Dedifferentiated amniotic fluid mesenchymal stem cell (primary cell): Measurements from ENCODE around the gene CCBE1.
"Not testable (repeated sequence)": the region's sequence is repeated elsewhere in the genome, so short reads cannot be mapped to it uniquely, and the experiment has no call there.

ENCODE experiments used
- DNase-seq: peaks from one replicate; pipeline ENCODE4 v3.0.0-alpha.2; 2016; ENCODE audit errors: extremely low spot score

CCBE1 gene

GRCh38 chr18:59715966-59716369 is 18.7 kb upstream of the CCBE1 start:
- peak; percentile 84 for DNase-seq

DNA sequence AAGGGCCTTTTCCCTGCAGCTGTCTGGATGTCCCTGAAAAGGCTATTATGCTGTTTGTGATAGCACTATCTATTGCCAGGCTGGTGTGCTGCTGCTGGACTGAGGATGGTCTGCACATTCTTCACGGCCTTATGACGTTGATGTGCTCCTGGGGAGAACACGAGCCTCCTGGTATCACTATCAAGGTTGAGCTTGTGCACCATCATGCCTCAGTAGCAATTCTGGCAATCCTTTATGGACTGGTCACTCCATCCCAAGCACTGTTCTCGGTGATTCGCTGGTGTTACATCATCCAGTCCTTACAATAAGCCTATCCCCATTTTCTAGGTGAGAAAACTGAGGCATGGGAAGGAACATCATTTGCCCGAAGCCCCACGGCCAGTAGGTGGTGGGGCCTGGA is 18.2 kb upstream of the CCBE1 start:
- DNase-seq = no peak

DNA sequence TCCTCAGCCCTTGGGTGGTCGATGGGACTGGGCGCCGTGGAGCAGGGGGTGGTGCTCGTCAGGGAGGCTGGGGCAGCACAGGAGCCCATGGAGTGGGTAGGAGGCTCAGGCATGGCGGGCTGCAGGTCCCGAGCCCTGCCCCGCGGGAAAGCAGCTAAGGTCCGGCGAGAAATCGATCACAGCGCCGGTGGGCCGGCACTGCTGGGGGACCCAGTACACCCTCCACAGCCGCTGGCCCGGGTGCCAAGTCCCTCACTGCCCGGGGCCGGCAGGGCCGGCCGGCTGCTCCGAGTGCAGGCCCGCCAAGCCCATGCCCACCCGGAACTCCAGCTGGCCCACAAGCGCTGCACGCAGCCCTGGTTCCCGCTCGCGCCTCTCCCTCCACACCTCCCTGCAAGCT is 16.9 kb upstream of the CCBE1 start:
- DNase-seq = not testable (repeated sequence)

DNA sequence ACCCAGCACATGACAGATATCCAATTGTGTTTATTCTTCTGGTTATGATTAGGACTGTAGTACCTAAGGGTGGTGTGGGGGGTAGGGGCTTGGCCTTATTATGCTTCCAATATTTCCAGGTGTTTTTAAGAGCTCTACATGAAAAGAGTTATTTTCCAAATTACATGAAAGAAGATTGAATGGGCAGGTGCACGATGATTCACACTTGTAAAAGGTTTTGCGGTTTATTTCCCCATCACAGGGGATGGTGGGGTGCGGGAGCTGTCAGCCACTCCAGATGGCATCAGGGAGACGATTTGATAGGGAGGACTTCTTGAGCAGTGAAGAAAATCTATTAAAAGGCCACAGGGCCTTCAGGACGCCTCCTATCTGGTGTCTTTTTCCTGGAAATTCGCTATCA is 15.1 kb upstream of the CCBE1 start:
- DNase-seq = no peak

DNA sequence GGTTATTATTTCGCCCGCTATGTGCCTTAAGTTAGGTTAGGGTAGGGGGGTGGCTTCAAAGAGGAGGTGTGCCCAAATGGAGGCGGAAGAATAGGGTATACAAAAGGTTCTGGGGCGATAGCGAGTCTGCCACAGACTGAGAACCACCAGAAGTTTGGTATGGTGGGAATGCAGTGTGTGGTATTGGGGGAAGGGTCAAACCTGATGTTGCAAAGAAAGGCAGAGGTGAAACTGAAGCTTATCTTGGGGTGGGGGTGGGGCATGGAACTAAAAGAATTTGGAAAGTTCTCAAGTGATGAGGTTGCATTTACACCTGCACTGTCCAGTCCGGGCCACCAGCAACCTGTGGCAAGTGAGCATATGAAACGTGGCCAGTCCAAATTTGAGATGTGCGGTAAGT is 11.8 kb upstream of the CCBE1 start:
- no peak for DNase-seq

DNA sequence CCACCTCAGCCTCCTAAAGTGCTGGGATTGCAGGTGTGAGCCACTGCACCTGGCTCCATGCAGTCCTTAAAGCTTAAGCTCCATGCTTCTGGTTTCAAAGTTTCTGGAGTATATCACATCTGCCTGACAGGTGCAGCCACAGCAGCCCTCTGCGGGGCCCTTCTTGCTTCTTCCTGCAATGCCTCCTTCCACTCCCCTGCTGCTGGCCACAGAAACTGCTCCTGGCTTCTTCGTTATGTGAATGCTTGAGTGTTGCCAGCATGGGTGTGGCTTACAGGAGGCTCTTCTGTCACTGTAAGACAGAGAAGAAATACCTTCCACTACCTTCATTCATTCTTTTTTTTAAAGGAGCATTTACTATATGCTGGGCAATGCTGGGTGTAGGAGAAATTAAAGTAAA is 10.1 kb upstream of the CCBE1 start:
- no peak for DNase-seq

- no peak for DNase-seq
Observed at GRCh38 chr18:59706499-59706898, 9.3 kb upstream of the CCBE1 start.

- no peak for DNase-seq
Observed at GRCh38 chr18:59705145-59705544, 7.9 kb upstream of the CCBE1 start.

- DNase-seq = no peak
Observed at GRCh38 chr18:59704146-59704545, 6.9 kb upstream of the CCBE1 start.

DNA sequence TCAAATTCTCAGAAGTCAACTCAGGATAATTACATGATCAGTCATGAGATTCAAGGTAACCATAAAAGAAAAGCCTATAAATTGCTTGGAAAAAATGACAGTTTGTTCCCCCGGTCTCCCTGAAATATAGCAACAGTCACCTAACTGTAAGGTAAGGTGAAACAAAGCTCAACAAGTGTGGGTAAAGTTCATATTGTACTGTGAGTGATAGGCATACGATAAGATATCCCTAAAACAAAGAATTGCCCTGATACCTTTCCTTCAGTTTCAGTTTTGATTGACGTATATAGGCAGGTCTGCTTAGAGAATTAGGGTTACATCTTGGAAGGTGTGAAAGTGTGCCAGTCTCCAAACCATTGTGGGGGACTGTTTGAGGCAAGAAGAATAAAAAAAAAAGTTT is 4.0 kb upstream of the CCBE1 start:
- no peak for DNase-seq

- no peak for DNase-seq
Observed at GRCh38 chr18:59700535-59700967, 3.3 kb upstream of the CCBE1 start.

- no peak for DNase-seq
Observed at GRCh38 chr18:59699750-59700534, 2.7 kb upstream of the CCBE1 start.

- no peak for DNase-seq
Observed at GRCh38 chr18:59699061-59699460, 1.8 kb upstream of the CCBE1 start.

GRCh38 chr18:59696311-59697235 is 650 bp downstream of the CCBE1 start:
- DNase-seq = no peak

- DNase-seq = no peak
Observed at GRCh38 chr18:59695551-59695950, 1.7 kb downstream of the CCBE1 start.

- DNase-seq = no peak
Observed at GRCh38 chr18:59694824-59695223, 2.4 kb downstream of the CCBE1 start.

DNA sequence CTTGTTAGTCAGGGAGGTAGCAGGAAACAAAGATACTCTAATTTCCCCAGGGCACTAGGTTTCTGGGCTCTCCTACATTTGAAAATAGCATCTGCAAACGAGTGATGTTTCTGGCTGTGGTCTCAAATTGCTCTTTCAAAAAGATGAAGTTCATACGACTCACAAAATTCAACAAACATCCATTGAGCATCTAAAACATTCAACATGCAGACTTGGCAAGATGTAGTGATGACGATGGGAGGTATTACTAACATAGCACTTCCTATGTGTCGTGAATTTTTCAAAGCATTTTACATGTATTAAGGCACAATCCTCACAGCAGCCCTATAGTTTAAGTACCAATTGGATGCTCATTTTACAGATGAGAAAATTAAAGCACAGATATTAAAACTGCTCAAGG is 5.2 kb downstream of the CCBE1 start:
- DNase-seq = no peak

GRCh38 chr18:59690996-59691395 is 6.2 kb downstream of the CCBE1 start:
- peak; percentile 40 for DNase-seq

DNA sequence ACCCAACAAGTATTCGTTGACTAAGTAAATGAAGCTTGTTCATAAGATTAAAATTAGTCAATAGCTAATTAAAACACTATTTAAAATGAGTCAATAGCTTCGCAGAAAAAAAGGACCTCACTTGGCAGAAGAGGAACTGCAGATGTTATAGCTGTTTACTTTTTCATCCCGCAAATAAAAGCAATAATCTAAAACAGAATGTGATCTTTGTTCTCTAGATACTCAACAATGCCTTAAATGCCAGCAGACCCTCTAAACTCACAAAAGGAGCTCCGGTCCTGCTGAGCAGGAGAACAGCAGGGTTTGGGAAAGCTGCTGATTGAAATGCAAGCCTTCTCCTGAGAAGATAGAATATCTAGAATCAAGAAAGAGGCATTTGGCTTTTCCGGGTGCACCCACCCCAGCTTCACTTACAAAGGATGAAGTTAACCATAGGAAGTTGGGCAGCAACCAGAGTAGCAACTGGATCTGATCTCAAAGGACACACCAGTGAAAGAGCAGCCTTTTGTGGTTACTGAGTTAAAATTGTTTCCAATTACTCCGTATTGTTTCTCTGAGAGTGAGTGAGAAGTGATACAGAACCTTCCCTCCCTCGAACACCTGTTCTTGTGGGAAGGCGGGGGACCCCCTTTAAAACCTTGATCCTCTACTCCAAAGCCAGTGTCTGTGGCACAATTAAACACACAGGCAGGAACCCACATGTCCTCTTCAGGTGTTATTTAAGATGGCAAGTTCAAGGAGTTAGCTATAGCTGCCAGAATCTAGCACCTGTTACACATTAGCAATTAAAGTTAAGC is 6.8 kb downstream of the CCBE1 start:
- no peak for DNase-seq

- DNase-seq = no peak
Observed at GRCh38 chr18:59689756-59690155, 7.5 kb downstream of the CCBE1 start.

- DNase-seq = no peak
Observed at GRCh38 chr18:59686260-59686659, 11.0 kb downstream of the CCBE1 start.

DNA sequence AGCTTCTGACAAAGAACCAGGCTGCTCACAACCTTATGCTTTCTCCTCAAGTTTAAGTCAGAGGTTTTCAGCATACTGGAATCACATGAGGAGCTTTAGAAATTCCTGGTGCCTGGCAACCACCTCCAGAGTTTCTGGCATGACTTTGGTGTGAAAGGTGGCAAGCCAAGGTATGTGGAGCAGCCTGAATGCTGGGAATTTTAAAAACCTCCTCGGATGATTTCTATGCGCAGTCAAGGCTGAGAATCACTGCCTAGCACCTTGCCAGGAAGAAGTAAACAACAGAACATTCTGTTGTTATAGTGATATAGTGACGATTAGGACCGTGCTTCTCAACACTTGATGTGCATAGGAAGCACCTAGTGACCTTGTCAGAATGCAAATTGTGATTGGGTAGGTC is 11.7 kb downstream of the CCBE1 start:
- no peak for DNase-seq
